Duodenal mucosa (tissue), 2 donors: ENCODE results near the gene MMADHC.

Source experiments
- H3K27ac ChIP-seq: one replicate; pipeline ENCODE4 v1.7.0; 2013; ENCODE audit warnings: low read depth, low read length
- H3K27me3 ChIP-seq, 2 donors: one replicate each; pipeline ENCODE4 v1.7.0; 2013; ENCODE audit warnings: low read length in 2 of 2, control low read depth in 1 of 2; ENCODE audit not compliant: insufficient read depth in 2 of 2, control insufficient read depth in 1 of 2
- H3K36me3 ChIP-seq, 2 donors: one replicate each; pipeline ENCODE4 v1.7.0; 2013; ENCODE audit warnings: low read length in 2 of 2, control low read depth in 1 of 2; ENCODE audit not compliant: insufficient read depth in 2 of 2, control insufficient read depth in 1 of 2
- H3K4me1 ChIP-seq, 2 donors: one replicate each; pipeline ENCODE4 v1.7.0; 2013; ENCODE audit warnings: low read length in 2 of 2, control low read depth in 1 of 2; ENCODE audit not compliant: insufficient read depth in 2 of 2, control insufficient read depth in 1 of 2
- H3K4me3 ChIP-seq, 2 donors: one replicate each; pipeline ENCODE4 v1.7.0; 2013; ENCODE audit warnings: low read length in 2 of 2, low read depth in 1 of 2
- H3K9ac ChIP-seq, 2 donors: one replicate each; pipeline ENCODE4 v1.7.0; 2013; ENCODE audit warnings: low read length in 2 of 2, low read depth in 1 of 2
- H3K9me3 ChIP-seq, 2 donors: one replicate each; pipeline ENCODE4 v1.7.0; 2013; ENCODE audit warnings: low read length in 2 of 2, control low read depth in 1 of 2; ENCODE audit not compliant: control insufficient read depth in 1 of 2

MMADHC gene

GRCh38 chr2:149613704-149614103 is 26.1 kb upstream of the MMADHC start:
- H3K27ac ChIP-seq = no peak overlapping the region
- H3K4me1 ChIP-seq = no peaks in the 10 kb centered on the region
- H3K36me3 ChIP-seq = no peaks in the 10 kb centered on the region
- no peak overlapping the region for H3K9ac ChIP-seq
- no peaks in the 10 kb centered on the region for H3K9me3 ChIP-seq
- H3K4me3 ChIP-seq = no peak overlapping the region
- no peaks in the 10 kb centered on the region for H3K27me3 ChIP-seq

GRCh38 chr2:149612122-149612521 is 24.5 kb upstream of the MMADHC start:
- Histone ChIP-seq H3K9ac (no peak overlapping the region), H3K4me3 (no peak overlapping the region), H3K9me3 (no peaks in the 10 kb centered on the region), H3K27ac (no peak overlapping the region), H3K4me1 (no peaks in the 10 kb centered on the region), H3K27me3 (no peaks in the 10 kb centered on the region), H3K36me3 (no peaks in the 10 kb centered on the region)

- Histone ChIP-seq H3K36me3 (no peaks in the 10 kb centered on the region), H3K4me3 (no peak overlapping the region), H3K27ac (no peak overlapping the region), H3K9ac (no peak overlapping the region), H3K4me1 (no peaks in the 10 kb centered on the region), H3K9me3 (no peaks in the 10 kb centered on the region), H3K27me3 (no peaks in the 10 kb centered on the region)
Measured at GRCh38 chr2:149611100-149611820, 23.7 kb upstream of the MMADHC start.

- no peaks in the 10 kb centered on the region for H3K4me1 ChIP-seq
- no peak overlapping the region for H3K9ac ChIP-seq
- no peaks in the 10 kb centered on the region for H3K9me3 ChIP-seq
Measured at GRCh38 chr2:149606251-149606811, 18.8 kb upstream of the MMADHC start.

GRCh38 chr2:149603248-149603647 is 15.7 kb upstream of the MMADHC start:
- H3K9me3 ChIP-seq = peaks cover 0 to 6% of the 10 kb centered on the region in 2 donors
- H3K36me3 ChIP-seq = no peaks in the 10 kb centered on the region
- H3K4me3 ChIP-seq = no peak overlapping the region
- no peaks in the 10 kb centered on the region for H3K4me1 ChIP-seq
- H3K27me3 ChIP-seq = no peaks in the 10 kb centered on the region
- no peak overlapping the region for H3K9ac ChIP-seq
- H3K27ac ChIP-seq = no peak overlapping the region

More at GRCh38 chr2:149606251-149606811, 18.8 kb upstream of the MMADHC start:
- Histone ChIP-seq H3K27ac (no peak overlapping the region), H3K36me3 (no peaks in the 10 kb centered on the region), H3K4me3 (no peak overlapping the region), H3K27me3 (no peaks in the 10 kb centered on the region)

GRCh38 chr2:149601141-149601796 is 13.7 kb upstream of the MMADHC start:
- Histone ChIP-seq H3K9ac (no peak overlapping the region), H3K9me3 (peaks cover 0 to 6% of the 10 kb centered on the region in 2 donors), H3K4me3 (no peak overlapping the region), H3K36me3 (no peaks in the 10 kb centered on the region), H3K27ac (no peak overlapping the region), H3K4me1 (peaks cover 0 to 8% of the 10 kb centered on the region in 2 donors), H3K27me3 (no peaks in the 10 kb centered on the region)

- Histone ChIP-seq H3K4me3 (peak overlapping the region in 1 of 2 donors; percentile 23), H3K9me3 (peaks cover 0 to 6% of the 10 kb centered on the region in 2 donors), H3K9ac (no peak overlapping the region)
Measured at GRCh38 chr2:149597668-149598326, 10.2 kb upstream of the MMADHC start.

GRCh38 chr2:149597050-149597667 is 9.6 kb upstream of the MMADHC start:
- Histone ChIP-seq H3K9me3 (peaks cover 0 to 6% of the 10 kb centered on the region in 2 donors), H3K27ac (no peak overlapping the region), H3K36me3 (no peaks in the 10 kb centered on the region), H3K9ac (no peak overlapping the region), H3K4me1 (peaks cover 0 to 8% of the 10 kb centered on the region in 2 donors), H3K27me3 (no peaks in the 10 kb centered on the region), H3K4me3 (no peak overlapping the region)

More at GRCh38 chr2:149597668-149598326, 10.2 kb upstream of the MMADHC start:
- Histone ChIP-seq H3K27ac (no peak overlapping the region), H3K27me3 (no peaks in the 10 kb centered on the region), H3K4me1 (peaks cover 0 to 8% of the 10 kb centered on the region in 2 donors), H3K36me3 (no peaks in the 10 kb centered on the region)

GRCh38 chr2:149596471-149596870 is 8.9 kb upstream of the MMADHC start:
- Histone ChIP-seq H3K27ac (no peak overlapping the region), H3K36me3 (no peaks in the 10 kb centered on the region), H3K4me3 (no peak overlapping the region), H3K9ac (no peak overlapping the region), H3K27me3 (no peaks in the 10 kb centered on the region), H3K9me3 (peaks cover 0 to 6% of the 10 kb centered on the region in 2 donors), H3K4me1 (peaks cover 0 to 8% of the 10 kb centered on the region in 2 donors)
